ENCODE measurements around the gene TMEM270.

DNA sequence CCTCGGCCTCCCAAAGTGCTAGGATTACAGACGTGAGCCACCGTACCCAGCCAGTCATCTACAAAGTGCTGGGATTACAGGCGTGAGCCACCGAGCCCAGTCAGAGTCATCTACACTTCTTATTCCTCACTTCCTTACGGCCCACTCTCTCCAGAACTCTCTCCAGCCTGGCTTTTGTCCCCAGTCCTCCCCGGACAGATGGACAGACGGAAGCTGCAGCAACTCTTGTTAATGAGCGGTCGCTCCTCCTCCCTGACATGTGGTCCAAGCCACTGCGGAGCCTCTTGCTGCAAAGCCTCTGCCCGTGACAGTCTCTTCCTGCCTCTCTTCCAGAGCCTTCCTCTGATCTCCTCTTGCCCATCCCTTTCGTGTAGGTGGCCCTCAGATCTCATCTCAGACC is 45.9 kb downstream of the TMEM270 start:
- TF ChIP-seq CTCF (IDR thresholded peaks at IDR 0.05) (no peak), POLR2AphosphoS5 (IDR thresholded peaks at IDR 0.05) (no peak)
